Activated B cell treated with CpG ODN at 0.5 μM for 24 hours (primary cell): Measurements from ENCODE around the gene SIT1. TPM values are rescaled to one million over a fixed set of nuclear protein-coding genes. Genes with fewer than 3 reads are reported as not detected.
"Not testable (repeated sequence)": the region's sequence is repeated elsewhere in the genome, so short reads cannot be mapped to it uniquely, and the experiment has no call there.

Experiments used
- ATAC-seq: fragments of 200-7000 bp; cut with Tn5 transposase; one replicate; pipeline ENCODE4 v1.10.0; 2021; ENCODE audit warnings: low read depth, mild to moderate bottlenecking, moderate library complexity
- CTCF ChIA-PET: fragments of 350-600 bp; sonication (Branson Sonifier 250); formaldehyde crosslinking; loops from one replicate; lab custom pipeline; 2021; ENCODE audit warnings: antibody characterized with exemption; lab: Charles Lee
- POLR2A ChIA-PET: fragments of 350-600 bp; sonication (Branson Sonifier 250); formaldehyde crosslinking; loops from one replicate; lab custom pipeline; 2021; ENCODE audit warnings: antibody characterized with exemption; lab: Charles Lee
- DNase-seq: peaks from one replicate; pipeline ENCODE4 v3.0.0; 2022
- H3K27ac Mint-ChIP-seq: one replicate; pipeline ENCODE4 v1.8.0; 2020; ENCODE audit warnings: mixed read lengths
- H3K27me3 Mint-ChIP-seq: one replicate; pipeline ENCODE4 v1.8.0; 2021; ENCODE audit warnings: mixed read lengths
- H3K36me3 Mint-ChIP-seq: one replicate; pipeline ENCODE4 v1.8.0; 2021; ENCODE audit warnings: low read depth, mixed read lengths
- H3K4me1 Mint-ChIP-seq: one replicate; pipeline ENCODE4 v1.8.0; 2021; ENCODE audit warnings: mixed read lengths
- H3K4me3 Mint-ChIP-seq: one replicate; pipeline ENCODE4 v1.8.0; 2020; ENCODE audit warnings: mild to moderate bottlenecking, mixed read lengths
- H3K9me3 Mint-ChIP-seq: one replicate; pipeline ENCODE4 v1.8.0; 2020; ENCODE audit warnings: mixed read lengths
- intact Hi-C: fragments of 100-400 bp; cut with micrococcal nuclease; formaldehyde crosslinking; loops from one replicate; pipeline ENCODE4 v1.15.1; 2024
- total RNA-seq: library from RNA; stranded (reverse); gene quantifications from 2 replicates; pipeline ENCODE4 v1.2.3, GENCODE V29; 2022
- TF ChIP-seq, protein P1 (sequence below): fragments of 200-600 bp; IDR thresholded peaks from one replicate; pipeline ENCODE4 v1.8.0; 2022; ENCODE audit warnings: antibody characterized with exemption, mild to moderate bottlenecking

The SIT1 gene
- total RNA-seq, 1 donor from 2014 or later: 27.5 TPM

DNA sequence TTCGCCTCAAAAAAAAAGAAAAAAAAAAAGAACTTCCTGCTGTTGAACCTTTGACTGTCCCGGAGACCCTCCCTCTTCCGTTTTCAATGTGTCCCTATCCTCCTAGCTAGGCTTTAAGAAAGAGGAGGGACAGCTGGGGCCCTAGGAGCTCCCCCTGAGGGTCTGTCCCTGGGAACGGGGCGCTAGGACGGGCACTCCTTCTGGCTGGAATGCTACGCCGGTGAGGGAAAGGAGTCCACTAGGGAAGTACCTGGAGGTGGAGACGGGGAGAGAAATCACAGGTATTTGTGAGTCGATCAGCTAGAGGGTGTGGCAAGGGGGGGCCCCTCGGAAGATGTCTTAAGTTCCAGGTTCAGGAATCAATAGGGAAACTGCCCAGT lies 4.6 kb downstream of the SIT1 start:
- DNase-seq (no peak), ATAC-seq (no peak)
- Mint-ChIP-seq H3K36me3 (peaks cover 21% of the 10 kb centered on the region), H3K27me3 (no peaks in the 10 kb centered on the region), H3K4me3 (peak overlapping the region; percentile 97), H3K4me1 (peaks cover 90% of the 10 kb centered on the region), H3K9me3 (no peaks in the 10 kb centered on the region), H3K27ac (peak overlapping the region; percentile 98)
- intact Hi-C loops: loop anchor here (1.0 to 5.0 kb wide), 7 partner anchors 12 to 237 kb away; partner anchors contain the start of genes CREB3, GBA2, RGP1 and TLN1
- TF ChIP-seq, protein P1, sequence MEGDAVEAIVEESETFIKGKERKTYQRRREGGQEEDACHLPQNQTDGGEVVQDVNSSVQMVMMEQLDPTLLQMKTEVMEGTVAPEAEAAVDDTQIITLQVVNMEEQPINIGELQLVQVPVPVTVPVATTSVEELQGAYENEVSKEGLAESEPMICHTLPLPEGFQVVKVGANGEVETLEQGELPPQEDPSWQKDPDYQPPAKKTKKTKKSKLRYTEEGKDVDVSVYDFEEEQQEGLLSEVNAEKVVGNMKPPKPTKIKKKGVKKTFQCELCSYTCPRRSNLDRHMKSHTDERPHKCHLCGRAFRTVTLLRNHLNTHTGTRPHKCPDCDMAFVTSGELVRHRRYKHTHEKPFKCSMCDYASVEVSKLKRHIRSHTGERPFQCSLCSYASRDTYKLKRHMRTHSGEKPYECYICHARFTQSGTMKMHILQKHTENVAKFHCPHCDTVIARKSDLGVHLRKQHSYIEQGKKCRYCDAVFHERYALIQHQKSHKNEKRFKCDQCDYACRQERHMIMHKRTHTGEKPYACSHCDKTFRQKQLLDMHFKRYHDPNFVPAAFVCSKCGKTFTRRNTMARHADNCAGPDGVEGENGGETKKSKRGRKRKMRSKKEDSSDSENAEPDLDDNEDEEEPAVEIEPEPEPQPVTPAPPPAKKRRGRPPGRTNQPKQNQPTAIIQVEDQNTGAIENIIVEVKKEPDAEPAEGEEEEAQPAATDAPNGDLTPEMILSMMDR: no peak
- ChIA-PET POLR2A (interaction anchor here (1.0 to 18.0 kb wide), 15 partner anchors 10 to 103 kb away, joined by 4 to 549 read pairs (median 5); partner anchors contain the start of genes ARHGEF39, CCDC107, CD72 and CREB3), CTCF (interaction anchor here (0.6 to 10.1 kb wide), 10 partner anchors 8 to 387 kb away, joined by 3 to 162 read pairs (median 10); partner anchors contain the start of genes CCDC107, CD72, RMRP and TESK1)

- not testable (repeated sequence) for DNase-seq, ATAC-seq, H3K27me3 Mint-ChIP-seq, H3K9me3 Mint-ChIP-seq
- H3K36me3 Mint-ChIP-seq: peaks cover 21% of the 10 kb centered on the region
- intact Hi-C loops: loop anchor here (1.0 to 5.0 kb wide), 7 partner anchors 11 to 237 kb away; partner anchors contain the start of genes CREB3, GBA2, RGP1 and TLN1
- H3K4me1 Mint-ChIP-seq: peaks cover 90% of the 10 kb centered on the region
- peak overlapping the region; percentile 98 for H3K27ac Mint-ChIP-seq
- ChIA-PET CTCF (interaction anchor here (0.6 to 10.1 kb wide), 9 partner anchors 10 to 387 kb away, joined by 3 to 162 read pairs (median 11); partner anchors contain the start of genes CCDC107, CD72, RMRP and TESK1), POLR2A (interaction anchor here (0.6 to 18.0 kb wide), 14 partner anchors 10 to 103 kb away, joined by 3 to 549 read pairs (median 5); partner anchors contain the start of genes ARHGEF39, CCDC107, CD72 and CREB3)
- H3K4me3 Mint-ChIP-seq: peak overlapping the region; percentile 97
Measured at GRCh38 chr9:35645736-35646135, 5.0 kb downstream of the SIT1 start.

DNA sequence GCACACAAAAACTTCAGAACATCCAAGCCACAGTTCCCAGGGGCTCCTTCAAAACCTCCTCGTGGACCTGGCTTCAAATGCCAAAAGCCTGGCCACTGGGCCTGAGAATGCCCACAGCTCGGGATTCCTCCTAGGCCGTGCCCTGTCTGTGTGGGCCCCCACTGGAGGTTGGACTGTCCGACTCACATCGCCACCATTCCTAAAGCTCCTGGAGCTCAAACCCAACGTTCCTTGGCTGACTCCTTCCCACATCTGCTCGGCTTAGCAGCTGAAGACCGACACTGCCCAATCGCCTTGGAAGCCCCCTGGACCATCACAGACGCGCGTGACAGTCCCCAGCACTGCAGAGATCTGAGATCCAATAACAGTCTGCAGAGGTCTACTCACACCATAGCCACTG lies 7.7 kb downstream of the SIT1 start:
- ChIA-PET POLR2A (interaction anchor here (7.2 to 18.0 kb wide), 2 partner anchors 14 to 28 kb away, joined by 112 to 549 read pairs; partner anchors contain the start of genes CCDC107, CD72 and RMRP), CTCF (interaction anchor here (10.1 kb wide), 1 partner anchor 28 kb away, joined by 162 read pairs; the partner anchor contains the start of gene CD72)
- intact Hi-C loops: no loop called here
- no peak overlapping the region for H3K4me3 Mint-ChIP-seq
- no peak for ATAC-seq
- no peaks in the 10 kb centered on the region for H3K27me3 Mint-ChIP-seq
- TF ChIP-seq, protein P1: no peak
- H3K27ac Mint-ChIP-seq: peak overlapping the region; percentile 69
- H3K4me1 Mint-ChIP-seq: peaks cover 89% of the 10 kb centered on the region
- H3K36me3 Mint-ChIP-seq: peaks cover 26% of the 10 kb centered on the region
- DNase-seq: no peak
- no peaks in the 10 kb centered on the region for H3K9me3 Mint-ChIP-seq

GRCh38 chr9:35641478-35641877 lies 9.3 kb downstream of the SIT1 start:
- not testable (repeated sequence) for DNase-seq
- peak overlapping the region; percentile 51 for H3K4me3 Mint-ChIP-seq

GRCh38 chr9:35640431-35640830 lies 10.3 kb downstream of the SIT1 start:
- intact Hi-C loops: not testable (repeated sequence)

More at GRCh38 chr9:35641478-35641877, 9.3 kb downstream of the SIT1 start:
- ATAC-seq, POLR2A ChIA-PET, intact Hi-C loops, H3K27me3 Mint-ChIP-seq, H3K9me3 Mint-ChIP-seq: not testable (repeated sequence)
- peaks cover 92% of the 10 kb centered on the region for H3K4me1 Mint-ChIP-seq
- H3K27ac Mint-ChIP-seq: peak overlapping the region; percentile 85
- H3K36me3 Mint-ChIP-seq: peaks cover 25% of the 10 kb centered on the region
- CTCF ChIA-PET: interaction anchor here (1.3 to 2.9 kb wide), 2 partner anchors 23 to 25 kb away, joined by 4 to 8 read pairs; no protein-coding TSS in a partner anchor

GRCh38 chr9:35639631-35640030 lies 11.1 kb downstream of the SIT1 start:
- no peak for DNase-seq
- H3K4me3 Mint-ChIP-seq: peak overlapping the region; percentile 45
- no peak for ATAC-seq
- ChIA-PET CTCF (interaction anchor here (0.7 to 2.9 kb wide), 7 partner anchors 14 to 103 kb away, joined by 3 to 8 read pairs (median 3); partner anchors contain the start of gene CCDC107), POLR2A (interaction anchor here (1.2 to 3.4 kb wide), 5 partner anchors 11 to 92 kb away, joined by 3 to 55 read pairs (median 7); partner anchors contain the start of genes CCDC107, CD72, CREB3 and RMRP)
- H3K27me3 Mint-ChIP-seq: no peaks in the 10 kb centered on the region
- peak overlapping the region; percentile 94 for H3K27ac Mint-ChIP-seq
- TF ChIP-seq, protein P1: no peak
- peaks cover 92% of the 10 kb centered on the region for H3K4me1 Mint-ChIP-seq
- H3K9me3 Mint-ChIP-seq: no peaks in the 10 kb centered on the region
- intact Hi-C loops: no loop called here
- H3K36me3 Mint-ChIP-seq: peaks cover 18% of the 10 kb centered on the region

More at GRCh38 chr9:35640431-35640830, 10.3 kb downstream of the SIT1 start:
- H3K27me3 Mint-ChIP-seq, ATAC-seq, H3K4me3 Mint-ChIP-seq, DNase-seq, H3K9me3 Mint-ChIP-seq: not testable (repeated sequence)
- peak overlapping the region; percentile 41 for H3K27ac Mint-ChIP-seq
- ChIA-PET CTCF (interaction anchor here (1.2 to 2.9 kb wide), 6 partner anchors 15 to 29 kb away, joined by 3 to 8 read pairs (median 4); partner anchors contain the start of gene CCDC107), POLR2A (interaction anchor here (0.6 to 3.4 kb wide), 5 partner anchors 10 to 91 kb away, joined by 3 to 55 read pairs (median 7); partner anchors contain the start of genes CCDC107, CD72, CREB3 and RMRP)
- H3K4me1 Mint-ChIP-seq: peaks cover 92% of the 10 kb centered on the region
- peaks cover 20% of the 10 kb centered on the region for H3K36me3 Mint-ChIP-seq

DNA sequence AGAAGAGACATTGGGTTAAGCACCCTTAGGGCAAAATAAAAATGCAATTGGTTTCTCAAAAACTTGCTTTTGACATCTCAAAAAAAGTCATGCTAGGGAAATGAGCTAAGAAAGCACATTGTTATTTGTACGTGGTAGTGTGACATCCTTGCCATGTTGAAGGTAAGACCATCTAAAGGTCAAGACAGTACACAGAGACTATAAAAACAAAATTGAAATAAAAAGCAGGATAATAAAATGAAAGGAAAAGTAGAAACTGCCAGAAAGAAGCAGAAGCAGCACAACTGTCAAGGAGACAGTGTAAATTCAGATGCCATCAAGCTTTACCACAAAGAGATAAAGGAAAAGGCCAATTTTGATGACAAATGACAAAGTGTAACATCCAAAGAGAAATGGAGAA lies 11.5 kb downstream of the SIT1 start:
- H3K36me3 Mint-ChIP-seq: peaks cover 14% of the 10 kb centered on the region
- intact Hi-C loops: not testable (repeated sequence)

GRCh38 chr9:35638751-35639150 lies 12.0 kb downstream of the SIT1 start:
- POLR2A ChIA-PET: interaction anchor here (0.7 to 3.4 kb wide), 7 partner anchors 9 to 206 kb away, joined by 3 to 55 read pairs (median 7); partner anchors contain the start of genes CCDC107, CD72, CREB3 and RMRP
- DNase-seq, H3K9me3 Mint-ChIP-seq, ATAC-seq, H3K27me3 Mint-ChIP-seq, intact Hi-C loops: not testable (repeated sequence)
- peak overlapping the region; percentile 50 for H3K4me3 Mint-ChIP-seq
- CTCF ChIA-PET: interaction anchor here (0.7 to 2.9 kb wide), 5 partner anchors 8 to 104 kb away, joined by 3 to 8 read pairs (median 5); partner anchors contain the start of gene CCDC107
- peaks cover 97% of the 10 kb centered on the region for H3K4me1 Mint-ChIP-seq
- peak overlapping the region; percentile 94 for H3K27ac Mint-ChIP-seq
- H3K36me3 Mint-ChIP-seq: peaks cover 14% of the 10 kb centered on the region

More for the DNA sequence above, 11.5 kb downstream of the SIT1 start:
- not testable (repeated sequence) for DNase-seq, H3K27me3 Mint-ChIP-seq, ATAC-seq, H3K9me3 Mint-ChIP-seq
- POLR2A ChIA-PET: interaction anchor here (0.7 to 3.4 kb wide), 7 partner anchors 11 to 205 kb away, joined by 3 to 55 read pairs (median 7); partner anchors contain the start of genes CCDC107, CD72, CREB3 and RMRP
- H3K4me3 Mint-ChIP-seq: peak overlapping the region; percentile 45
- H3K4me1 Mint-ChIP-seq: peaks cover 92% of the 10 kb centered on the region
- peak overlapping the region; percentile 94 for H3K27ac Mint-ChIP-seq
- CTCF ChIA-PET: interaction anchor here (0.7 to 2.9 kb wide), 4 partner anchors 19 to 104 kb away, joined by 3 to 8 read pairs (median 4); partner anchors contain the start of gene CCDC107
